Measurements from ENCODE around the gene SLC8A1.

GRCh38 chr2:40230186-40230585, 221.7 kb downstream of the SLC8A1 start:
- TF ChIP-seq CTCF (IDR thresholded peaks at IDR 0.05) (no peak), POLR2A (IDR thresholded peaks at IDR 0.05) (no peak)

Measured in adrenal gland (tissue), 5 donors.